Neural cell (in vitro differentiated cells): Measurements from ENCODE around the gene SLC22A5. TPM values are rescaled to one million over a fixed set of nuclear protein-coding genes. Genes with fewer than 3 reads are reported as not detected.

Experiments used
- H2AFZ ChIP-seq: fragments of 200-600, 300-800 bp; sonication (generic), shearing (Covaris generic); 2 replicates; pipeline ENCODE4 v1.6.0; 2014; ENCODE audit warnings: low read depth, mild to moderate bottlenecking, antibody characterized with exemption, low read length, moderate library complexity
- H3F3A ChIP-seq: fragments of 200-600 bp; shearing (Covaris generic); 2 replicates; pipeline ENCODE4 v1.6.1; 2016; ENCODE audit warnings: mild to moderate bottlenecking, moderate library complexity, mixed read lengths, antibody characterized with exemption, low read length; ENCODE audit not compliant: insufficient read depth, poor library complexity, severe bottlenecking
- H3K27ac ChIP-seq: fragments of 200-600, 300-800 bp; sonication (generic), shearing (Covaris generic); 2 replicates; pipeline ENCODE4 v1.5.1; 2014; ENCODE audit warnings: mild to moderate bottlenecking, low read length, moderate library complexity
- H3K27me3 ChIP-seq: fragments of 300-800, 200-600 bp; sonication (generic), shearing (Covaris generic); 2 replicates; pipeline ENCODE4 v1.6.0; 2014; ENCODE audit warnings: mild to moderate bottlenecking, low read depth, low read length, moderate library complexity; ENCODE audit not compliant: insufficient read depth
- H3K36me3 ChIP-seq: fragments of 300-800, 200-600 bp; sonication (generic), shearing (Covaris generic); 2 replicates; pipeline ENCODE4 v1.5.1; 2014; ENCODE audit warnings: mild to moderate bottlenecking, antibody characterized with exemption, low read length, moderate library complexity; ENCODE audit not compliant: insufficient read depth
- H3K4me2 ChIP-seq: fragments of 300-800, 200-600 bp; sonication (generic), shearing (Covaris generic); 2 replicates; pipeline ENCODE4 v1.6.0; 2014; ENCODE audit warnings: mild to moderate bottlenecking, low read length
- H3K4me3 ChIP-seq: fragments of 300-800, 200-600 bp; sonication (generic), shearing (Covaris generic); 2 replicates; pipeline ENCODE4 v1.5.1; 2014; ENCODE audit warnings: mild to moderate bottlenecking, low read length, moderate library complexity
- H3K79me2 ChIP-seq: fragments of 200-600 bp; shearing (Covaris generic); replicated peaks from 2 replicates; pipeline ENCODE4 v1.6.0; 2014; ENCODE audit warnings: mild to moderate bottlenecking, low read length, moderate library complexity; ENCODE audit not compliant: insufficient read depth
- H3K9ac ChIP-seq: fragments of 300-800, 200-600 bp; sonication (generic), shearing (Covaris generic); 2 replicates; pipeline ENCODE4 v1.6.1; 2016; ENCODE audit warnings: mild to moderate bottlenecking, low read length, mixed read lengths
- H3K9me2 ChIP-seq: fragments of 200-600 bp; shearing (Covaris generic); 2 replicates; pipeline ENCODE4 v1.6.1; 2016; ENCODE audit warnings: mild to moderate bottlenecking, low read length, mixed read lengths; ENCODE audit not compliant: insufficient read depth
- H3K9me3 ChIP-seq: fragments of 200-600, 300-800 bp; sonication (generic), shearing (Covaris generic); 2 replicates; pipeline ENCODE4 v1.6.1; 2016; ENCODE audit warnings: mild to moderate bottlenecking, mixed run types, low read length, moderate library complexity, mixed read lengths
- H4K20me1 ChIP-seq: fragments of 200-600 bp; shearing (Covaris generic); 2 replicates; pipeline ENCODE4 v1.6.1; 2016; ENCODE audit warnings: mild to moderate bottlenecking, mixed run types; ENCODE audit not compliant: insufficient read depth
- EP300 ChIP-seq: fragments of 450-650 bp; conservative IDR thresholded peaks from 2 replicates; pipeline ENCODE4 v1.6.1; 2014; ENCODE audit warnings: antibody characterized with exemption, mild to moderate bottlenecking, moderate library complexity; ENCODE audit not compliant: poor library complexity, severe bottlenecking
- EZH2 ChIP-seq: fragments of 200-600, 300-800 bp; shearing (Covaris generic), sonication (generic); IDR thresholded peaks from 2 replicates; pipeline ENCODE4 v1.6.1; 2014; ENCODE audit warnings: antibody characterized with exemption, low read length, borderline replicate concordance, mild to moderate bottlenecking; ENCODE audit not compliant: insufficient read depth, poor library complexity, severe bottlenecking
- POLR2AphosphoS5 ChIP-seq: IDR thresholded peaks from 2 replicates; pipeline ENCODE4 v1.6.1; 2012
- RAD21 ChIP-seq: fragments of 450-650 bp; conservative IDR thresholded peaks from 2 replicates; pipeline ENCODE4 v1.6.1; 2014; ENCODE audit warnings: antibody characterized with exemption, mild to moderate bottlenecking, moderate library complexity
- polyA plus RNA-seq: library from polyadenylated mRNA; depleted of rRNA; stranded (reverse); fragments of >200 nt; gene quantifications from 2 replicates; pipeline ENCODE4 v1.2.3, GENCODE V29; 2014
- TF ChIP-seq, protein P1 (sequence below): IDR thresholded peaks from 2 replicates; pipeline ENCODE4 v1.6.1; 2012; ENCODE audit warnings: borderline replicate concordance
- TF ChIP-seq, protein P2 (sequence below): fragments of 450-650 bp; IDR thresholded peaks from 2 replicates; pipeline ENCODE4 v1.5.1; 2014; ENCODE audit warnings: antibody characterized with exemption, mild to moderate bottlenecking, moderate library complexity; ENCODE audit not compliant: poor library complexity, severe bottlenecking

Gene SLC22A5
- polyA plus RNA-seq, 1 donor from 2014 or later = 5.5 TPM

DNA sequence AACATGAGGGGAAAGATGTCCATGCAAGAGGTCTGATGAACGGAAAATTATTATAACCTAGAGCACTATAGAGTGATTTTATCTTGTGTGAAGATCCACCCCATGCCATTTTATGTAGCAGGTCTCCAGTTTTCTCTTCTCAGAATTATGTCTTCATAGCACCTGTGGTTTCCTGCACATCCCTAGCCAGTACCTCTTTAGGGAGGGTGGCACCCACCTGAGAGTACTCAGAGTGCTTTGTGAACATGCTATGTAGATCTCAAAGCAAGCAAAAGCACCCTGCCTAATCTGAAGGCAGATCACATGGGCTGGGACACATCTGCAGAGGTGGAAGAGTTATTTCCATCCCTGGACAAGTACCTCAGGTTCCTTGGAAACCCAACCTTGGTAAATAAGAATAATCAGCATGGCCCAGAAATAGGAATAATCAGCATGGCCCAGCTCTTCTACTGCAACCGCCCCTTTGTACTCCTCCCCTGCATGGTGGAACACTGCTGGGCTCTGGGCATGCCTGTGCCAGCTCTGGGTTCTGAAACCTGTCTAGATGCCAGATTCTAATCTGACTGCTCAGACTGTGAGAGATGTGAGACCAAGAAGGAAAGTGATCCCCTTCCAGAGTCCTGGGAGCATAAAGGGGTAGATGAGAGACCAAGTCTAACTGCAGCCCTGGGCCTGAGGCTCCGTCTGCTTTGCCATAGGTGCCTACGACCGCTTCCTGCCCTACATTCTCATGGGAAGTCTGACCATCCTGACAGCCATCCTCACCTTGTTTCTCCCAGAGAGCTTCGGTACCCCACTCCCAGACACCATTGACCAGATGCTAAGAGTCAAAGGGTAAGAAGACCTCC, 23.7 kb downstream of the SLC22A5 start:
- Histone ChIP-seq H3K79me2 (no peaks in the 10 kb centered on the region), H3K4me3 (no peak overlapping the region), H2AFZ (no peak overlapping the region), H3K9me3 (no peaks in the 10 kb centered on the region), H3K36me3 (no peaks in the 10 kb centered on the region), H4K20me1 (no peaks in the 10 kb centered on the region), H3K4me2 (no peak overlapping the region), H3K9ac (no peak overlapping the region), H3K27ac (no peak overlapping the region), H3F3A (no peaks in the 10 kb centered on the region), H3K27me3 (no peaks in the 10 kb centered on the region), H3K9me2 (no peaks in the 10 kb centered on the region)
- no peak for TF ChIP-seq POLR2AphosphoS5
- TF ChIP-seq, protein P1, sequence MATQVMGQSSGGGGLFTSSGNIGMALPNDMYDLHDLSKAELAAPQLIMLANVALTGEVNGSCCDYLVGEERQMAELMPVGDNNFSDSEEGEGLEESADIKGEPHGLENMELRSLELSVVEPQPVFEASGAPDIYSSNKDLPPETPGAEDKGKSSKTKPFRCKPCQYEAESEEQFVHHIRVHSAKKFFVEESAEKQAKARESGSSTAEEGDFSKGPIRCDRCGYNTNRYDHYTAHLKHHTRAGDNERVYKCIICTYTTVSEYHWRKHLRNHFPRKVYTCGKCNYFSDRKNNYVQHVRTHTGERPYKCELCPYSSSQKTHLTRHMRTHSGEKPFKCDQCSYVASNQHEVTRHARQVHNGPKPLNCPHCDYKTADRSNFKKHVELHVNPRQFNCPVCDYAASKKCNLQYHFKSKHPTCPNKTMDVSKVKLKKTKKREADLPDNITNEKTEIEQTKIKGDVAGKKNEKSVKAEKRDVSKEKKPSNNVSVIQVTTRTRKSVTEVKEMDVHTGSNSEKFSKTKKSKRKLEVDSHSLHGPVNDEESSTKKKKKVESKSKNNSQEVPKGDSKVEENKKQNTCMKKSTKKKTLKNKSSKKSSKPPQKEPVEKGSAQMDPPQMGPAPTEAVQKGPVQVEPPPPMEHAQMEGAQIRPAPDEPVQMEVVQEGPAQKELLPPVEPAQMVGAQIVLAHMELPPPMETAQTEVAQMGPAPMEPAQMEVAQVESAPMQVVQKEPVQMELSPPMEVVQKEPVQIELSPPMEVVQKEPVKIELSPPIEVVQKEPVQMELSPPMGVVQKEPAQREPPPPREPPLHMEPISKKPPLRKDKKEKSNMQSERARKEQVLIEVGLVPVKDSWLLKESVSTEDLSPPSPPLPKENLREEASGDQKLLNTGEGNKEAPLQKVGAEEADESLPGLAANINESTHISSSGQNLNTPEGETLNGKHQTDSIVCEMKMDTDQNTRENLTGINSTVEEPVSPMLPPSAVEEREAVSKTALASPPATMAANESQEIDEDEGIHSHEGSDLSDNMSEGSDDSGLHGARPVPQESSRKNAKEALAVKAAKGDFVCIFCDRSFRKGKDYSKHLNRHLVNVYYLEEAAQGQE = no peak
- TF ChIP-seq, protein P2, sequence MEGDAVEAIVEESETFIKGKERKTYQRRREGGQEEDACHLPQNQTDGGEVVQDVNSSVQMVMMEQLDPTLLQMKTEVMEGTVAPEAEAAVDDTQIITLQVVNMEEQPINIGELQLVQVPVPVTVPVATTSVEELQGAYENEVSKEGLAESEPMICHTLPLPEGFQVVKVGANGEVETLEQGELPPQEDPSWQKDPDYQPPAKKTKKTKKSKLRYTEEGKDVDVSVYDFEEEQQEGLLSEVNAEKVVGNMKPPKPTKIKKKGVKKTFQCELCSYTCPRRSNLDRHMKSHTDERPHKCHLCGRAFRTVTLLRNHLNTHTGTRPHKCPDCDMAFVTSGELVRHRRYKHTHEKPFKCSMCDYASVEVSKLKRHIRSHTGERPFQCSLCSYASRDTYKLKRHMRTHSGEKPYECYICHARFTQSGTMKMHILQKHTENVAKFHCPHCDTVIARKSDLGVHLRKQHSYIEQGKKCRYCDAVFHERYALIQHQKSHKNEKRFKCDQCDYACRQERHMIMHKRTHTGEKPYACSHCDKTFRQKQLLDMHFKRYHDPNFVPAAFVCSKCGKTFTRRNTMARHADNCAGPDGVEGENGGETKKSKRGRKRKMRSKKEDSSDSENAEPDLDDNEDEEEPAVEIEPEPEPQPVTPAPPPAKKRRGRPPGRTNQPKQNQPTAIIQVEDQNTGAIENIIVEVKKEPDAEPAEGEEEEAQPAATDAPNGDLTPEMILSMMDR = no peak
- TF ChIP-seq RAD21 = no peak
- TF ChIP-seq EZH2 = no peak

DNA sequence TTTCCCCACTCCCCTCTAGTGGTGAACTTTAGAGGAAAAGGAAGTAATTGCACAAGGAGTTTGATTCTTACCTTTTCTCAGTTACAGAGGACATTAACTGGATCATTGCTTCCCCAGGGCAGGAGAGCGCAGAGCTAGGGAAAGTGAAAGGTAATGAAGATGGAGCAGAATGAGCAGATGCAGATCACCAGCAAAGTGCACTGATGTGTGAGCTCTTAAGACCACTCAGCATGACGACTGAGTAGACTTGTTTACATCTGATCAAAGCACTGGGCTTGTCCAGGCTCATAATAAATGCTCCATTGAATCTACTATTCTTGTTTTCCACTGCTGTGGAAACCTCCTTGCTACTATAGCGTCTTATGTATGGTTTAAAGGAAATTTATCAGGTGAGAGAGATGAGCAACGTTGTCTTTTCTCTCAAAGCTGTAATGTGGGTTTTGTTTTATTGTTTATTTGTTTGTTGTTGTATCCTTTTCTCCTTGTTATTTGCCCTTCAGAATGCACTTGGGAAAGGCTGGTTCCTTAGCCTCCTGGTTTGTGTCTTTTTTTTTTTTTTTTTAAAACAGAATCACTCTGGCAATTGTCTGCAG, 25.3 kb downstream of the SLC22A5 start:
- TF ChIP-seq EP300 (no peak), POLR2AphosphoS5 (peak; percentile 45)
- TF ChIP-seq, protein P1 = no peak
- Histone ChIP-seq H2AFZ (no peak overlapping the region), H3K9me2 (no peaks in the 10 kb centered on the region), H3K9me3 (no peaks in the 10 kb centered on the region), H3K27me3 (no peaks in the 10 kb centered on the region), H3K4me2 (no peak overlapping the region), H3K27ac (no peak overlapping the region), H3K79me2 (no peaks in the 10 kb centered on the region), H3K4me3 (no peak overlapping the region), H3K36me3 (no peaks in the 10 kb centered on the region), H4K20me1 (no peaks in the 10 kb centered on the region), H3K9ac (no peak overlapping the region), H3F3A (no peaks in the 10 kb centered on the region)
